Natural killer cell (primary cell): ENCODE results near the gene SENP1. TPM values are rescaled to one million over a fixed set of nuclear protein-coding genes. Genes with fewer than 3 reads are reported as not detected.
"Not testable (repeated sequence)": the region's sequence is repeated elsewhere in the genome, so short reads cannot be mapped to it uniquely, and the experiment has no call there.

Source experiments
- ATAC-seq, 3 donors: fragments of 150-1000 bp in 2 of 3; fragments of 200-7000 bp in 1 of 3; cut with Tn5 transposase; 1 replicate in 1 of 3; 2 replicates in 2 of 3; pipeline ENCODE4 v1.10.0; 2021; ENCODE audit warnings: mild to moderate bottlenecking in 2 of 3, moderate library complexity in 2 of 3
- DNase-seq, 2 donors: peaks; one replicate each; pipeline versions ENCODE4 v3.0.0 to v3.0.0-alpha.2; 2013 to 2021; ENCODE audit warnings: mixed read lengths in 1 of 2
- H3K27ac ChIP-seq: one replicate; pipeline ENCODE4 v1.5.1; 2013; ENCODE audit warnings: mild to moderate bottlenecking, low read length
- H3K27me3 ChIP-seq: one replicate; pipeline ENCODE4 v1.6.1; 2013; ENCODE audit warnings: low read length; ENCODE audit not compliant: control insufficient read depth, insufficient read depth
- H3K36me3 ChIP-seq: one replicate; pipeline ENCODE4 v1.6.1; 2013; ENCODE audit warnings: low read length; ENCODE audit not compliant: control insufficient read depth, insufficient read depth
- H3K4me1 ChIP-seq: one replicate; pipeline ENCODE4 v1.6.1; 2013; ENCODE audit warnings: low read length; ENCODE audit not compliant: control insufficient read depth, insufficient read depth
- H3K4me3 ChIP-seq: one replicate; pipeline ENCODE4 v1.5.1; 2013; ENCODE audit warnings: low read length
- H3K9me3 ChIP-seq: one replicate; pipeline ENCODE4 v1.6.1; 2013; ENCODE audit warnings: low read length; ENCODE audit not compliant: control insufficient read depth, insufficient read depth
- H3K27ac Mint-ChIP-seq, 2 donors: one replicate each; pipeline ENCODE4 v1.8.0; 2022; ENCODE audit warnings: mild to moderate bottlenecking in 2 of 2, mixed read lengths in 2 of 2, moderate library complexity in 1 of 2
- H3K27me3 Mint-ChIP-seq, 2 donors: one replicate each; pipeline ENCODE4 v1.8.0; 2022; ENCODE audit warnings: low read depth in 2 of 2, mixed read lengths in 2 of 2
- H3K36me3 Mint-ChIP-seq: one replicate; pipeline ENCODE4 v1.8.0; 2022; ENCODE audit warnings: mixed read lengths
- H3K4me1 Mint-ChIP-seq, 2 donors: one replicate each; pipeline ENCODE4 v1.8.0; 2022; ENCODE audit warnings: mixed read lengths in 2 of 2
- H3K4me3 Mint-ChIP-seq: one replicate; pipeline ENCODE4 v1.8.0; 2022; ENCODE audit warnings: mild to moderate bottlenecking, moderate library complexity, mixed read lengths
- H3K9me3 Mint-ChIP-seq, 2 donors: one replicate each; pipeline ENCODE4 v1.8.0; 2022; ENCODE audit warnings: mixed read lengths in 2 of 2
- WGBS: methylation state at CpG from one replicate; pipeline ENCODE4 v1.1.7; 2013; ENCODE audit warnings: missing lambda C conversion rate; ENCODE audit not compliant: insufficient coverage; 5-methylcytosine and 5-hydroxymethylcytosine counted together
- intact Hi-C: fragments of 100-400 bp; cut with micrococcal nuclease; formaldehyde crosslinking; loops from one replicate; pipeline ENCODE4 v1.14.2; 2022
- total RNA-seq, 4 donors: library from RNA; stranded (reverse); fragments of 120-200 nt in 1 of 4; gene quantifications; one replicate each; pipeline versions ENCODE4 v1.2.3 to v1.2.4, GENCODE V29; 2013 to 2022
- TF ChIP-seq, protein P1 (sequence below): fragments of 200-600 bp; IDR thresholded peaks from one replicate; pipeline ENCODE4 v1.8.0; 2022; ENCODE audit warnings: antibody characterized with exemption

The SENP1 gene
- total RNA-seq, 3 donors from 2014 or later (not counting 1 experiment from before 2014, with no cell fraction given) = 35.6 to 39.6 (median 36.8) TPM

- Histone ChIP-seq H3K4me3 (no peak overlapping the region), H3K27me3 (no peaks in the 10 kb centered on the region), H3K9me3 (no peaks in the 10 kb centered on the region), H3K36me3 (no peaks in the 10 kb centered on the region), H3K4me1 (no peaks in the 10 kb centered on the region), H3K27ac (no peak overlapping the region)
- WGBS = 98% methylated on average over 2 of the region's 2 CpGs
- no peak overlapping the region for H3K4me3 Mint-ChIP-seq
- no peak overlapping the region for H3K27ac Mint-ChIP-seq
- ATAC-seq = no peak
- no peaks in the 10 kb centered on the region for H3K9me3 Mint-ChIP-seq
- H3K36me3 Mint-ChIP-seq = no peaks in the 10 kb centered on the region
- no peaks in the 10 kb centered on the region for H3K4me1 Mint-ChIP-seq
- no peaks in the 10 kb centered on the region for H3K27me3 Mint-ChIP-seq
- TF ChIP-seq, protein P1, sequence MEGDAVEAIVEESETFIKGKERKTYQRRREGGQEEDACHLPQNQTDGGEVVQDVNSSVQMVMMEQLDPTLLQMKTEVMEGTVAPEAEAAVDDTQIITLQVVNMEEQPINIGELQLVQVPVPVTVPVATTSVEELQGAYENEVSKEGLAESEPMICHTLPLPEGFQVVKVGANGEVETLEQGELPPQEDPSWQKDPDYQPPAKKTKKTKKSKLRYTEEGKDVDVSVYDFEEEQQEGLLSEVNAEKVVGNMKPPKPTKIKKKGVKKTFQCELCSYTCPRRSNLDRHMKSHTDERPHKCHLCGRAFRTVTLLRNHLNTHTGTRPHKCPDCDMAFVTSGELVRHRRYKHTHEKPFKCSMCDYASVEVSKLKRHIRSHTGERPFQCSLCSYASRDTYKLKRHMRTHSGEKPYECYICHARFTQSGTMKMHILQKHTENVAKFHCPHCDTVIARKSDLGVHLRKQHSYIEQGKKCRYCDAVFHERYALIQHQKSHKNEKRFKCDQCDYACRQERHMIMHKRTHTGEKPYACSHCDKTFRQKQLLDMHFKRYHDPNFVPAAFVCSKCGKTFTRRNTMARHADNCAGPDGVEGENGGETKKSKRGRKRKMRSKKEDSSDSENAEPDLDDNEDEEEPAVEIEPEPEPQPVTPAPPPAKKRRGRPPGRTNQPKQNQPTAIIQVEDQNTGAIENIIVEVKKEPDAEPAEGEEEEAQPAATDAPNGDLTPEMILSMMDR = no peak
- peak in 1 of 2 donors; percentile 13 for DNase-seq
- intact Hi-C loops = no loop called here
Measured at GRCh38 chr12:48126953-48127630, 21.2 kb upstream of the SENP1 start.

- 97% methylated on average over 3 of the region's 4 CpGs for WGBS
- ATAC-seq = no peak
- intact Hi-C loops = no loop called here
Measured at GRCh38 chr12:48125985-48126384, 20.1 kb upstream of the SENP1 start.

GRCh38 chr12:48125542-48125941 is 19.7 kb upstream of the SENP1 start:
- H3K4me3 ChIP-seq, H3K9me3 ChIP-seq, H3K4me1 ChIP-seq, H3K4me1 Mint-ChIP-seq, H3K4me3 Mint-ChIP-seq, H3K27me3 Mint-ChIP-seq, H3K27ac Mint-ChIP-seq, intact Hi-C loops, H3K36me3 Mint-ChIP-seq, H3K9me3 Mint-ChIP-seq, H3K27me3 ChIP-seq, H3K27ac ChIP-seq, ATAC-seq, DNase-seq, H3K36me3 ChIP-seq: not testable (repeated sequence)
- no CpG with 5 or more reads among the region's 5 CpGs for WGBS

More at GRCh38 chr12:48125985-48126384, 20.1 kb upstream of the SENP1 start:
- no peaks in the 10 kb centered on the region for H3K9me3 ChIP-seq
- no peak overlapping the region for H3K27ac Mint-ChIP-seq
- H3K4me3 ChIP-seq = no peak overlapping the region
- H3K27ac ChIP-seq = no peak overlapping the region
- H3K4me3 Mint-ChIP-seq = no peak overlapping the region
- no peak for DNase-seq
- no peaks in the 10 kb centered on the region for H3K4me1 ChIP-seq
- H3K4me1 Mint-ChIP-seq = no peaks in the 10 kb centered on the region
- H3K27me3 ChIP-seq = no peaks in the 10 kb centered on the region
- no peaks in the 10 kb centered on the region for H3K36me3 ChIP-seq
- TF ChIP-seq, protein P1 = no peak
- no peaks in the 10 kb centered on the region for H3K9me3 Mint-ChIP-seq
- H3K27me3 Mint-ChIP-seq = no peaks in the 10 kb centered on the region
- H3K36me3 Mint-ChIP-seq = no peaks in the 10 kb centered on the region

DNA sequence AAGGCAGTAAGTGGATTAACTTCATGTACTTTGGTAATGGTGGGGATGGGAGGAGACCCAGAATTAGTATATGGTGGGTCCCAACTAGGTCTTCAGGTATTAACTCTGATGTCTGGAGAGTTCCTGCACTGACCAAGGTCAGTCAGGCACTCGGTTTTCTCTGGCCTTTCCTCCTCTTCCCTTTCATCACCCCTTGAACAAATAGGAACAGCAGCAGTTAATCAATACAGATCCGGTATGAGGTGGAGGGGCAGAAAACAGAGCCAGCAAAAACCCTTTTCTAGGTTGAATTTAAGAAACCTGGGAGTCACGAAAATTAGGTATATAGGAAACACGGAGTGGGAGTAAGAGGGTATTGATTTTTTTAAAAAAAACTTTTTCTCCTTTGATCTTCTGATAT is 17.3 kb upstream of the SENP1 start:
- Mint-ChIP-seq H3K4me3 (no peak overlapping the region), H3K36me3 (no peaks in the 10 kb centered on the region), H3K4me1 (peaks cover 12% of the 10 kb centered on the region in 2 donors), H3K27ac (no peak overlapping the region), H3K27me3 (peaks cover 0 to 8% of the 10 kb centered on the region in 2 donors), H3K9me3 (no peaks in the 10 kb centered on the region)
- WGBS = 92% methylated on average over 3 of the region's 4 CpGs
- TF ChIP-seq, protein P1 = no peak
- no peaks in the 10 kb centered on the region for H3K27me3 ChIP-seq
- no peak overlapping the region for H3K4me3 ChIP-seq
- peaks cover 10% of the 10 kb centered on the region for H3K4me1 ChIP-seq
- DNase-seq (no peak), ATAC-seq (no peak)
- no peak overlapping the region for H3K27ac ChIP-seq
- H3K9me3 ChIP-seq = no peaks in the 10 kb centered on the region
- intact Hi-C loops = no loop called here
- H3K36me3 ChIP-seq = no peaks in the 10 kb centered on the region
